ENCODE measurements around the gene CHAC2. TPM values are rescaled to one million over a fixed set of nuclear protein-coding genes. Genes with fewer than 3 reads are reported as not detected.
"Not testable (repeated sequence)": the region's sequence is repeated elsewhere in the genome, so short reads cannot be mapped to it uniquely, and the experiment has no call there.

Gene CHAC2
- total RNA-seq (2014; rRNA removed; shearing (Covaris generic)) (17.9 and 20.9 TPM in 2 replicates), polyA plus RNA-seq (2016; fragmentation: Nextera tagmentation; extraction: Ambion mirVana) (25.8 and 27.1 TPM in 2 replicates)
- long read RNA-seq, transcript CHAC2-201 (3 exons, 1,321 nt), result major isoform, 14 of 14 reads
- long read RNA-seq, partial matches to known transcripts, result 0 of 14 reads
- long read RNA-seq, other reads (novel, unspliced or antisense), result 0 of 14 reads

- H3K4me3 Mint-ChIP-seq, result peak within 1 kb of the TSS; percentile 96
Observed at GRCh38 chr2:53767405-53768241, at the start of gene CHAC2. TSS of gene CHAC2 (plus strand) at chr2:53767804. CDS start at chr2:53767887, 83 bp downstream.

DNA sequence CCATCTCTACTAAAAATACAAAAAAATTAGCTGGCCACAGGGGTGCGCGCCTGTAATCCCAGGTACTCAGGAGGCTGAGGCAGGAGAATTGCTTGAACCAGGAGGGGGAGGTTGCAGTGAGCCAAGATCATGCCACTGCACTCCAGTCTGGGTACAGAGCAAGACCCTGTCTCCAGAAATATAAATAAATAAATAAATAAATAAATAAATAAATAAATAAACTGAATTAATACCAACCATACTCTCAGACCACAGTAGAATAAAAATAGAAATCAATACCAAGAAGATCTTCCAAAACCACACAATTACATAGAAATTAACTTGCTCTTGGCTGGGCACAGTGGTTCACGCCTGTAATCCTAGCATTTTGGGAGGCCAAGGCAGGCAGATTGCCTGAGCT is 46.7 kb upstream of the CHAC2 start:
- not testable (repeated sequence) for ATAC-seq; H2AFZ ChIP-seq; H3K4me3 ChIP-seq; H3K4me3 Mint-ChIP-seq; H3K9me3 Mint-ChIP-seq; H3K4me1 Mint-ChIP-seq; H3K9me2 ChIP-seq (ENCODE audit: insufficient read depth); H3F3A ChIP-seq (replicated peaks; ENCODE audit: low read depth); H3K27me3 Mint-ChIP-seq (ENCODE audit: insufficient read depth, low read depth, poor library complexity); H3K36me3 ChIP-seq (ENCODE audit: insufficient read depth); DNase-seq (ENCODE audit: low spot score); H3K79me2 ChIP-seq (replicated peaks; ENCODE audit: insufficient read depth); H3K4me1 ChIP-seq (ENCODE audit: insufficient read depth); H3K27ac Mint-ChIP-seq; H3K4me2 ChIP-seq; H3K27me3 ChIP-seq (ENCODE audit: insufficient read depth); H3K27ac ChIP-seq (ENCODE audit: low read depth); H4K20me1 ChIP-seq (replicated peaks; ENCODE audit: insufficient read depth)
- H3K36me3 Mint-ChIP-seq (ENCODE audit: low read depth), result peaks cover 24% of the 10 kb centered on the region

More at GRCh38 chr2:53767405-53768241, at the start of gene CHAC2:
- Histone ChIP-seq H3K4me1 (ENCODE audit: insufficient read depth) (peaks cover 12% of the 10 kb centered on the region; the same call in 1 of the 2 replicates), H3K4me2 (peak within 1 kb of the TSS; percentile 83), H3K36me3 (ENCODE audit: insufficient read depth) (0 out of 2 replicates have a peak, but pooled peaks cover 4% of the 10 kb centered on the region), H3K79me2 (replicated peaks; ENCODE audit: insufficient read depth) (peaks cover 44% of the 10 kb centered on the region), H3F3A (replicated peaks; ENCODE audit: low read depth) (no peaks in the 10 kb centered on the region), H2AFZ (peak within 1 kb of the TSS; percentile 61; the same call in 1 of the 2 replicates), H4K20me1 (replicated peaks; ENCODE audit: insufficient read depth) (peaks cover 2% of the 10 kb centered on the region; the same call in 1 of the 2 replicates), H3K4me3 (peak within 1 kb of the TSS; percentile 77), H3K27ac (ENCODE audit: low read depth) (peak within 1 kb of the TSS; percentile 89), H3K9me2 (ENCODE audit: insufficient read depth) (no peaks in the 10 kb centered on the region), H3K27me3 (ENCODE audit: insufficient read depth) (no peaks in the 10 kb centered on the region)
- Mint-ChIP-seq H3K4me1 (peaks cover 14% of the 10 kb centered on the region), H3K27ac (peak within 1 kb of the TSS; percentile 96), H3K27me3 (ENCODE audit: insufficient read depth, low read depth, poor library complexity) (peaks cover 7% of the 10 kb centered on the region), H3K9me3 (no peaks in the 10 kb centered on the region), H3K36me3 (ENCODE audit: low read depth) (peaks cover 13% of the 10 kb centered on the region; the same call in 2 of the 3 replicates)
- ATAC-seq, result peak; percentile 93
- peak; percentile 91 for DNase-seq (ENCODE audit: low spot score)
- TF ChIP-seq POLR2AphosphoS5 (IDR thresholded peaks at IDR 0.05; ENCODE audit: low read depth), result peak; percentile 95
- peak; percentile 41; the same call in 1 of the 2 replicates for TF ChIP-seq NANOG (IDR thresholded peaks at IDR 0.05; ENCODE audit: borderline replicate concordance)
- peak in 1 of 2 experiments; percentile 17; a peak in 1 of 4 replicates for TF ChIP-seq CTCF (conservative IDR thresholded peaks at IDR 0.05; ENCODE audit: low read depth in 2 of 2)
- no peak for TF ChIP-seq ZNF331 (CRISPR knock-in tag; IDR thresholded peaks at IDR 0.05; ENCODE audit: low read depth)
- TF ChIP-seq, protein P1, sequence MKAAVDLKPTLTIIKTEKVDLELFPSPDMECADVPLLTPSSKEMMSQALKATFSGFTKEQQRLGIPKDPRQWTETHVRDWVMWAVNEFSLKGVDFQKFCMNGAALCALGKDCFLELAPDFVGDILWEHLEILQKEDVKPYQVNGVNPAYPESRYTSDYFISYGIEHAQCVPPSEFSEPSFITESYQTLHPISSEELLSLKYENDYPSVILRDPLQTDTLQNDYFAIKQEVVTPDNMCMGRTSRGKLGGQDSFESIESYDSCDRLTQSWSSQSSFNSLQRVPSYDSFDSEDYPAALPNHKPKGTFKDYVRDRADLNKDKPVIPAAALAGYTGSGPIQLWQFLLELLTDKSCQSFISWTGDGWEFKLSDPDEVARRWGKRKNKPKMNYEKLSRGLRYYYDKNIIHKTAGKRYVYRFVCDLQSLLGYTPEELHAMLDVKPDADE (IDR thresholded peaks at IDR 0.05), result peak; percentile 30; the same call in 1 of the 2 replicates
